ENCODE measurements around the gene KCNJ10.

The KCNJ10 gene

GRCh38 chr1:159977364-159978106, 92.4 kb downstream of the KCNJ10 start:
- in situ Hi-C loops (cut with HindIII; ENCODE audit: low sequenced_read_pairs), result no loop called here
- DNase-seq (ENCODE audit: low read depth, low spot score), result no peak
- H3K4me3 ChIP-seq (ENCODE audit: low read depth, low read length), result no peak overlapping the region
- TF ChIP-seq CTCF (IDR thresholded peaks at IDR 0.05; ENCODE audit: low read depth, low read length), result no peak

DNA sequence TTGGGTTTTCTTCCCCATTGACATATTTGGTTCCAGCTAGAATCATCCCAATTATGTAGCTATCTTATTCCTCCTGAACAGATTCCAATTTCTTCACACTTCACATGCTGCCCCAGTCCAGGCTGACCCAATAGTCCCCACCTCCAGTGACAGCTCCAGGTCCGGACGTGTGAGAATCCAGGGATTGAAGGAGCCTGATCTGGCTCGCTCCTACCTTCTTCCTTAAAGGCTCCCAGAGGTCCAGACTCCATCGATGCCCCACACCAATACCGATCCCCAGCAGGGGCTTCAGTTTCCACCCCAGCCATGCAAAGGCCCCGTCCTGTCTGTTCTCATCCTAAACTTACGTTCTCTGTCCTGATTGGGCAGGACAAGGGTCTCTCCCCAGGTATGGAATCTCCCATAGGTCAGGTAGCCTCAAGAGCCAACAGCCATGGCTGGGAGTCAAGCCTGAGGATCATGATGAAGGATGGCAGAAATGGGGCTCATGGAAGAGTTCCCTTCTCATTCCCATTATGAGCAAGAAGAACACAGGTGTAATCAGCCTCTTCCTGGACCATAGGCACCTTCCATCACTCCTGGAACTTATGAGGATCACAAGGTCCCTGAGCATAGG, 95.5 kb downstream of the KCNJ10 start:
- no peak overlapping the region for H3K4me3 ChIP-seq (ENCODE audit: low read depth, low read length)
- no peak for TF ChIP-seq CTCF (IDR thresholded peaks at IDR 0.05; ENCODE audit: low read depth, low read length)
- in situ Hi-C loops (cut with HindIII; ENCODE audit: low sequenced_read_pairs), result no loop called here
- no peak for DNase-seq (ENCODE audit: low read depth, low spot score)

DNA sequence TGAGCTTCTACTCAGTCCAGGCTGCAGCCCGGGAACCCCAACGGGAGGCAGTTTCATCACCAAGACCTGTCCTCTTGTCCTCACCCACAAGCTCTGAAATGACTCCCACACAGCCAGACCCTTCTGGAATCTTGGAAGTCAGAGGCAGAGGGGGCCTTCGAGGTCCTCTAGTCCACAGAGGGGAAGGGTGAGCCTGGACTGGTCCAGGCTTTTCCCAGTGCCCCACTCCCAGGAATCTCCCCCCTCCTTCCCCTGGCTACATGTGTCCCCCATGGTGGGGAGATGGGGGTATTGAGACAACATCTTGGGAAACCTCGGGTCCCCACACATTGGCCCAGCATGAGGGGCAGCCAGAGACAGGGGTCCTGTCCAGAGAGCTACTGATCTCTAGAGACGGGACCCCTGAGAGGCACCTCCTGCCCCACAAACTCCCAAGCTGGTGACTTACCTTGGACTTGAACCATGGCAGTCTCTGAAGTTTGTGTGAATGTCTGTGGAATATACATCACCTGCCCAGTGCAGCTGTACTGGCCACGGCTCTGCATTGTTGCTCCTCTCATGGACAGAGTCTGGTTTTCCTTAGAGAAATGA, 96.5 kb downstream of the KCNJ10 start:
- no peak for DNase-seq (ENCODE audit: low read depth, low spot score)
- TF ChIP-seq CTCF (IDR thresholded peaks at IDR 0.05; ENCODE audit: low read depth, low read length), result no peak
- no peak overlapping the region for H3K4me3 ChIP-seq (ENCODE audit: low read depth, low read length)
- in situ Hi-C loops (cut with HindIII; ENCODE audit: low sequenced_read_pairs), result no loop called here

- no peak for TF ChIP-seq CTCF (IDR thresholded peaks at IDR 0.05; ENCODE audit: low read depth, low read length)
- in situ Hi-C loops (cut with HindIII; ENCODE audit: low sequenced_read_pairs), result no loop called here
- H3K4me3 ChIP-seq (ENCODE audit: low read depth, low read length), result no peak overlapping the region
- no peak for DNase-seq (ENCODE audit: low read depth, low spot score)
Measured at GRCh38 chr1:159972443-159973205, 97.3 kb downstream of the KCNJ10 start.

GRCh38 chr1:159970932-159971342, 99.0 kb downstream of the KCNJ10 start:
- H3K4me3 ChIP-seq (ENCODE audit: low read depth, low read length), result no peak overlapping the region
- no peak for TF ChIP-seq CTCF (IDR thresholded peaks at IDR 0.05; ENCODE audit: low read depth, low read length)
- no peak for DNase-seq (ENCODE audit: low read depth, low spot score)
- in situ Hi-C loops (cut with HindIII; ENCODE audit: low sequenced_read_pairs), result no loop called here

GRCh38 chr1:159968901-159969300, 101.1 kb downstream of the KCNJ10 start:
- H3K4me3 ChIP-seq (ENCODE audit: low read depth, low read length), result no peak overlapping the region
- no peak for TF ChIP-seq CTCF (IDR thresholded peaks at IDR 0.05; ENCODE audit: low read depth, low read length)
- no peak for DNase-seq (ENCODE audit: low read depth, low spot score)
- in situ Hi-C loops (cut with HindIII; ENCODE audit: low sequenced_read_pairs), result no loop called here

Measured in astrocyte of the spinal cord (primary cell).